ENCODE measurements around the gene PDE4D. TPM values are rescaled to one million over a fixed set of nuclear protein-coding genes. Genes with fewer than 3 reads are reported as not detected.

PDE4D gene
- total and polyA plus RNA-seq, 3 experiments from 2014 or later = 5.6 to 18.3 (median 17.7) TPM

GRCh38 chr5:59559323-59559722 is 334.2 kb downstream of the PDE4D start:
- Histone ChIP-seq H3K36me3 (ENCODE audit: insufficient read depth, low read length) (no peaks in the 10 kb centered on the region), H3K27me3 (ENCODE audit: insufficient read depth, low read length, poor library complexity, severe bottlenecking) (no peaks in the 10 kb centered on the region), H3K4me3 (ENCODE audit: low read length) (no peak overlapping the region), H3K4me1 (ENCODE audit: insufficient read depth, low read length) (no peaks in the 10 kb centered on the region), H3K27ac (ENCODE audit: low read depth, low read length) (no peak overlapping the region), H3K9me3 (ENCODE audit: low read length) (no peaks in the 10 kb centered on the region)
- CTCF ChIA-PET = no interaction called here
- DNase-seq = no peak
- Mint-ChIP-seq H3K4me1 (peaks cover 0 to 9% (median 7%) of the 10 kb centered on the region in 3 donors), H3K27ac (no peak overlapping the region), H3K36me3 (no peaks in the 10 kb centered on the region), H3K9me3 (peaks cover 0 to 4% (median 0%) of the 10 kb centered on the region in 5 donors), H3K4me3 (no peak overlapping the region), H3K27me3 (no peaks in the 10 kb centered on the region)
- POLR2A ChIA-PET = no interaction called here

GRCh38 chr5:59558501-59558900 is 335.0 kb downstream of the PDE4D start:
- ChIA-PET POLR2A (no interaction called here), CTCF (no interaction called here)
- H3K4me3 Mint-ChIP-seq = no peak overlapping the region
- no peaks in the 10 kb centered on the region for H3K36me3 Mint-ChIP-seq
- peaks cover 0 to 9% (median 7%) of the 10 kb centered on the region in 3 donors for H3K4me1 Mint-ChIP-seq
- no peaks in the 10 kb centered on the region for H3K4me1 ChIP-seq (ENCODE audit: insufficient read depth, low read length)
- no peak for DNase-seq
- no peak overlapping the region for H3K4me3 ChIP-seq (ENCODE audit: low read length)
- no peaks in the 10 kb centered on the region for H3K36me3 ChIP-seq (ENCODE audit: insufficient read depth, low read length)
- no peaks in the 10 kb centered on the region for H3K27me3 Mint-ChIP-seq
- no peak overlapping the region for H3K27ac ChIP-seq (ENCODE audit: low read depth, low read length)
- peaks cover 0 to 4% (median 0%) of the 10 kb centered on the region in 5 donors for H3K9me3 Mint-ChIP-seq
- H3K27ac Mint-ChIP-seq = no peak overlapping the region
- no peaks in the 10 kb centered on the region for H3K9me3 ChIP-seq (ENCODE audit: low read length)
- H3K27me3 ChIP-seq (ENCODE audit: insufficient read depth, low read length, poor library complexity, severe bottlenecking) = no peaks in the 10 kb centered on the region

- H3K4me1 Mint-ChIP-seq = peaks cover 0 to 2% (median 2%) of the 10 kb centered on the region in 3 donors
- H3K4me1 ChIP-seq (ENCODE audit: insufficient read depth, low read length) = no peaks in the 10 kb centered on the region
- H3K4me3 Mint-ChIP-seq = no peak overlapping the region
- H3K27me3 Mint-ChIP-seq = no peaks in the 10 kb centered on the region
- no peak overlapping the region for H3K27ac ChIP-seq (ENCODE audit: low read depth, low read length)
- DNase-seq = no peak
- H3K9me3 ChIP-seq (ENCODE audit: low read length) = no peaks in the 10 kb centered on the region
- H3K36me3 Mint-ChIP-seq = no peaks in the 10 kb centered on the region
- no peak overlapping the region for H3K4me3 ChIP-seq (ENCODE audit: low read length)
- POLR2A ChIA-PET = no interaction called here
- no peaks in the 10 kb centered on the region for H3K36me3 ChIP-seq (ENCODE audit: insufficient read depth, low read length)
- CTCF ChIA-PET = no interaction called here
- H3K27me3 ChIP-seq (ENCODE audit: insufficient read depth, low read length, poor library complexity, severe bottlenecking) = no peaks in the 10 kb centered on the region
- H3K9me3 Mint-ChIP-seq = peaks cover 0 to 4% (median 0%) of the 10 kb centered on the region in 5 donors
- H3K27ac Mint-ChIP-seq = no peak overlapping the region
Measured at GRCh38 chr5:59557572-59557971, 336.0 kb downstream of the PDE4D start.

- H3K27me3 Mint-ChIP-seq = no peaks in the 10 kb centered on the region
- peaks cover 0 to 4% (median 0%) of the 10 kb centered on the region in 5 donors for H3K9me3 Mint-ChIP-seq
- ChIA-PET CTCF (interaction anchor here (1.2 kb wide), 1 partner anchor 9 kb away, joined by 3 read pairs; no protein-coding TSS in a partner anchor), POLR2A (no interaction called here)
- H3K4me3 Mint-ChIP-seq = no peak overlapping the region
- no peaks in the 10 kb centered on the region for H3K4me1 Mint-ChIP-seq
- H3K27ac ChIP-seq (ENCODE audit: low read depth, low read length) = no peak overlapping the region
- H3K36me3 ChIP-seq (ENCODE audit: insufficient read depth, low read length) = no peaks in the 10 kb centered on the region
- H3K27ac Mint-ChIP-seq = no peak overlapping the region
- H3K27me3 ChIP-seq (ENCODE audit: insufficient read depth, low read length, poor library complexity, severe bottlenecking) = no peaks in the 10 kb centered on the region
- no peaks in the 10 kb centered on the region for H3K9me3 ChIP-seq (ENCODE audit: low read length)
- H3K36me3 Mint-ChIP-seq = no peaks in the 10 kb centered on the region
- no peak overlapping the region for H3K4me3 ChIP-seq (ENCODE audit: low read length)
- DNase-seq = no peak
- H3K4me1 ChIP-seq (ENCODE audit: insufficient read depth, low read length) = no peaks in the 10 kb centered on the region
Measured at GRCh38 chr5:59555596-59555995, 337.9 kb downstream of the PDE4D start.

GRCh38 chr5:59554501-59554900 is 339.0 kb downstream of the PDE4D start:
- Mint-ChIP-seq H3K36me3 (no peaks in the 10 kb centered on the region), H3K27ac (no peak overlapping the region), H3K4me1 (no peaks in the 10 kb centered on the region), H3K9me3 (no peaks in the 10 kb centered on the region), H3K27me3 (no peaks in the 10 kb centered on the region), H3K4me3 (no peak overlapping the region)
- H3K27ac ChIP-seq (ENCODE audit: low read depth, low read length) = no peak overlapping the region
- no peaks in the 10 kb centered on the region for H3K4me1 ChIP-seq (ENCODE audit: insufficient read depth, low read length)
- DNase-seq = no peak
- no peaks in the 10 kb centered on the region for H3K27me3 ChIP-seq (ENCODE audit: insufficient read depth, low read length, poor library complexity, severe bottlenecking)
- POLR2A ChIA-PET = no interaction called here
- CTCF ChIA-PET = no interaction called here
- H3K4me3 ChIP-seq (ENCODE audit: low read length) = no peak overlapping the region
- H3K36me3 ChIP-seq (ENCODE audit: insufficient read depth, low read length) = no peaks in the 10 kb centered on the region
- no peaks in the 10 kb centered on the region for H3K9me3 ChIP-seq (ENCODE audit: low read length)

GRCh38 chr5:59553992-59554391 is 339.5 kb downstream of the PDE4D start:
- CTCF ChIA-PET = no interaction called here
- no peak overlapping the region for H3K27ac ChIP-seq (ENCODE audit: low read depth, low read length)
- POLR2A ChIA-PET = no interaction called here
- no peak for DNase-seq
- H3K27me3 ChIP-seq (ENCODE audit: insufficient read depth, low read length, poor library complexity, severe bottlenecking) = no peaks in the 10 kb centered on the region
- Mint-ChIP-seq H3K4me3 (no peak overlapping the region), H3K27ac (no peak overlapping the region), H3K9me3 (no peaks in the 10 kb centered on the region), H3K4me1 (no peaks in the 10 kb centered on the region), H3K27me3 (no peaks in the 10 kb centered on the region), H3K36me3 (no peaks in the 10 kb centered on the region)
- no peaks in the 10 kb centered on the region for H3K4me1 ChIP-seq (ENCODE audit: insufficient read depth, low read length)
- no peak overlapping the region for H3K4me3 ChIP-seq (ENCODE audit: low read length)
- H3K9me3 ChIP-seq (ENCODE audit: low read length) = no peaks in the 10 kb centered on the region
- H3K36me3 ChIP-seq (ENCODE audit: insufficient read depth, low read length) = no peaks in the 10 kb centered on the region

GRCh38 chr5:59548807-59549357 is 344.6 kb downstream of the PDE4D start:
- Histone ChIP-seq H3K9me3 (ENCODE audit: low read length) (no peaks in the 10 kb centered on the region), H3K27ac (ENCODE audit: low read depth, low read length) (no peak overlapping the region), H3K36me3 (ENCODE audit: insufficient read depth, low read length) (no peaks in the 10 kb centered on the region), H3K27me3 (ENCODE audit: insufficient read depth, low read length, poor library complexity, severe bottlenecking) (no peaks in the 10 kb centered on the region), H3K4me1 (ENCODE audit: insufficient read depth, low read length) (no peaks in the 10 kb centered on the region), H3K4me3 (ENCODE audit: low read length) (no peak overlapping the region)
- no peaks in the 10 kb centered on the region for H3K4me1 Mint-ChIP-seq
- no peak for DNase-seq
- no peaks in the 10 kb centered on the region for H3K9me3 Mint-ChIP-seq
- H3K27me3 Mint-ChIP-seq = no peaks in the 10 kb centered on the region
- CTCF ChIA-PET = no interaction called here
- no peak overlapping the region for H3K27ac Mint-ChIP-seq
- POLR2A ChIA-PET = no interaction called here
- H3K4me3 Mint-ChIP-seq = no peak overlapping the region
- no peaks in the 10 kb centered on the region for H3K36me3 Mint-ChIP-seq

- H3K27ac ChIP-seq (ENCODE audit: low read depth, low read length) = no peak overlapping the region
- Mint-ChIP-seq H3K9me3 (no peaks in the 10 kb centered on the region), H3K27me3 (no peaks in the 10 kb centered on the region), H3K4me1 (no peaks in the 10 kb centered on the region), H3K4me3 (no peak overlapping the region), H3K27ac (peak overlapping the region in 1 of 8 donors; percentile 34), H3K36me3 (no peaks in the 10 kb centered on the region)
- no peak for DNase-seq
- CTCF ChIA-PET = no interaction called here
- POLR2A ChIA-PET = no interaction called here
- H3K9me3 ChIP-seq (ENCODE audit: low read length) = no peaks in the 10 kb centered on the region
- no peak overlapping the region for H3K4me3 ChIP-seq (ENCODE audit: low read length)
- H3K4me1 ChIP-seq (ENCODE audit: insufficient read depth, low read length) = no peaks in the 10 kb centered on the region
- H3K27me3 ChIP-seq (ENCODE audit: insufficient read depth, low read length, poor library complexity, severe bottlenecking) = no peaks in the 10 kb centered on the region
- H3K36me3 ChIP-seq (ENCODE audit: insufficient read depth, low read length) = no peaks in the 10 kb centered on the region
Measured at GRCh38 chr5:59547731-59548130, 345.8 kb downstream of the PDE4D start.

- CTCF ChIA-PET = no interaction called here
Measured at GRCh38 chr5:59544573-59544972, 349.0 kb downstream of the PDE4D start.

More at GRCh38 chr5:59544573-59544972, 349.0 kb downstream of the PDE4D start:
- Histone ChIP-seq H3K4me1 (ENCODE audit: insufficient read depth, low read length) (no peaks in the 10 kb centered on the region), H3K27ac (ENCODE audit: low read depth, low read length) (no peak overlapping the region), H3K9me3 (ENCODE audit: low read length) (no peaks in the 10 kb centered on the region), H3K4me3 (ENCODE audit: low read length) (no peak overlapping the region), H3K27me3 (ENCODE audit: insufficient read depth, low read length, poor library complexity, severe bottlenecking) (no peaks in the 10 kb centered on the region), H3K36me3 (ENCODE audit: insufficient read depth, low read length) (no peaks in the 10 kb centered on the region)
- H3K27me3 Mint-ChIP-seq = no peaks in the 10 kb centered on the region
- no peaks in the 10 kb centered on the region for H3K4me1 Mint-ChIP-seq
- no peak overlapping the region for H3K4me3 Mint-ChIP-seq
- no peaks in the 10 kb centered on the region for H3K36me3 Mint-ChIP-seq
- DNase-seq = no peak
- POLR2A ChIA-PET = no interaction called here
- no peaks in the 10 kb centered on the region for H3K9me3 Mint-ChIP-seq
- H3K27ac Mint-ChIP-seq = no peak overlapping the region
